HL-60 (cell line): Measurements from ENCODE around the gene PPP1R18.
"Not testable (repeated sequence)": the region's sequence is repeated elsewhere in the genome, so short reads cannot be mapped to it uniquely, and the experiment has no call there.

Experiments
- DNase-seq, 2 experiments: peaks; one replicate each; pipeline ENCODE4 v3.0.0-alpha.2; 2010 to 2020; ENCODE audit warnings: low read depth in 1 of 2, low spot score in 1 of 2
- H3K27ac ChIP-seq: fragments of 250-450 bp; sonication (Bioruptor Pico); replicated peaks from 2 replicates; pipeline ENCODE4 v1.5.1; 2020; ENCODE audit warnings: mild to moderate bottlenecking, moderate library complexity
- H3K27me3 ChIP-seq: fragments of 250-450 bp; sonication (Bioruptor Pico); 2 replicates; pipeline ENCODE4 v1.5.1; 2021; ENCODE audit warnings: mild to moderate bottlenecking, moderate library complexity; ENCODE audit not compliant: insufficient read depth, poor library complexity, severe bottlenecking
- H3K4me3 ChIP-seq: replicated peaks from 2 replicates; pipeline ENCODE4 v1.5.1; 2011; ENCODE audit warnings: mild to moderate bottlenecking, control low read depth, low read length; ENCODE audit not compliant: insufficient read depth
- GABPA ChIP-seq: IDR thresholded peaks from 2 replicates; pipeline ENCODE4 v1.6.1; 2012; ENCODE audit warnings: low read depth
- POLR2AphosphoS5 ChIP-seq: IDR thresholded peaks from 2 replicates; pipeline ENCODE4 v1.6.1; 2012; ENCODE audit warnings: low read depth
- REST ChIP-seq: IDR thresholded peaks from 2 replicates; pipeline ENCODE4 v1.6.1; 2012; ENCODE audit warnings: low read depth; ENCODE audit not compliant: insufficient replicate concordance
- SPI1 ChIP-seq: IDR thresholded peaks from 2 replicates; pipeline ENCODE4 v1.6.1; 2012; ENCODE audit warnings: low read depth, mild to moderate bottlenecking, borderline replicate concordance
- TF ChIP-seq, protein P1 (sequence below): IDR thresholded peaks from one replicate; pipeline ENCODE4 v1.5.1; 2011; ENCODE audit warnings: low read length, control low read depth, inconsistent platforms; ENCODE audit not compliant: insufficient read depth

Gene PPP1R18

DNA sequence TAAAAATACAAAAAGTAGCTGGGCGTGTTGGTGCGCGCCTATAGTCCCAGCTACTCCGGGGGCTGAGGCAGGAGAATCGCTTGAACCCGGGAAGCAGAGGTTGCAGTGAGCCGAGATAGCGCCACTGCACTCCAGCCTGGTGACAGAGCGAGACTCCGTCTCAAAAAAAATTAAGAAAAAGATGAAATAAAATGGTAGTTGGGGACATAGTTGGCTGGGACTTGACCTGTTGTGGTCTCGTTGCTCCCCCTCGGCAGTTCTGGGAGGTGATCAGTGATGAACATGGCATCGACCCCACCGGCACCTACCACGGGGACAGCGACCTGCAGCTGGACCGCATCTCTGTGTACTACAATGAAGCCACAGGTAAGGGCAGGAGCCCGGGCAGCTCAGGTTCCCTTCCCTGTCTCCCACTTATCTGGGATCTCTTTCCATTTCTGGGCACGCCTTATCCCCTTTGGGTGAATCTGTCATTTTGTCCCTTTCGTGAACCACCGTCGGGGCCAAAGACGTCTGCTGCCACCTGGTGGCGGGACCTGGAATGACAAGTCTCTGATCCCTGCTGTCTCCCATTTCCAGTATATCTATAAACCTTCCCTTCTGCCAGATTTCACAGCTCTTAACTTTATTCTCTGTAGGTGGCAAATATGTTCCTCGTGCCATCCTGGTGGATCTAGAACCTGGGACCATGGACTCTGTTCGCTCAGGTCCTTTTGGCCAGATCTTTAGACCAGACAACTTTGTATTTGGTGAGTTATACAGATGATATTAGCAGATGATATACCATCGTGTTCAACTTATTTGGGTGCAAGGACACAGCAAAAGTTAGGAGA lies 36.1 kb upstream of the PPP1R18 start:
- Histone ChIP-seq H3K4me3 (peak overlapping the region; percentile 97), H3K27me3 (no peaks in the 10 kb centered on the region), H3K27ac (peak overlapping the region; percentile 93)
- no peak for TF ChIP-seq SPI1
- peak; percentile 13; the same call in 1 of the 2 replicates for TF ChIP-seq POLR2AphosphoS5
- TF ChIP-seq GABPA: no peak
- peak; percentile 50 for TF ChIP-seq REST
- TF ChIP-seq, protein P1, sequence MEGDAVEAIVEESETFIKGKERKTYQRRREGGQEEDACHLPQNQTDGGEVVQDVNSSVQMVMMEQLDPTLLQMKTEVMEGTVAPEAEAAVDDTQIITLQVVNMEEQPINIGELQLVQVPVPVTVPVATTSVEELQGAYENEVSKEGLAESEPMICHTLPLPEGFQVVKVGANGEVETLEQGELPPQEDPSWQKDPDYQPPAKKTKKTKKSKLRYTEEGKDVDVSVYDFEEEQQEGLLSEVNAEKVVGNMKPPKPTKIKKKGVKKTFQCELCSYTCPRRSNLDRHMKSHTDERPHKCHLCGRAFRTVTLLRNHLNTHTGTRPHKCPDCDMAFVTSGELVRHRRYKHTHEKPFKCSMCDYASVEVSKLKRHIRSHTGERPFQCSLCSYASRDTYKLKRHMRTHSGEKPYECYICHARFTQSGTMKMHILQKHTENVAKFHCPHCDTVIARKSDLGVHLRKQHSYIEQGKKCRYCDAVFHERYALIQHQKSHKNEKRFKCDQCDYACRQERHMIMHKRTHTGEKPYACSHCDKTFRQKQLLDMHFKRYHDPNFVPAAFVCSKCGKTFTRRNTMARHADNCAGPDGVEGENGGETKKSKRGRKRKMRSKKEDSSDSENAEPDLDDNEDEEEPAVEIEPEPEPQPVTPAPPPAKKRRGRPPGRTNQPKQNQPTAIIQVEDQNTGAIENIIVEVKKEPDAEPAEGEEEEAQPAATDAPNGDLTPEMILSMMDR: peak; percentile 79
- DNase-seq: peak in 1 of 2 experiments; percentile 82

DNA sequence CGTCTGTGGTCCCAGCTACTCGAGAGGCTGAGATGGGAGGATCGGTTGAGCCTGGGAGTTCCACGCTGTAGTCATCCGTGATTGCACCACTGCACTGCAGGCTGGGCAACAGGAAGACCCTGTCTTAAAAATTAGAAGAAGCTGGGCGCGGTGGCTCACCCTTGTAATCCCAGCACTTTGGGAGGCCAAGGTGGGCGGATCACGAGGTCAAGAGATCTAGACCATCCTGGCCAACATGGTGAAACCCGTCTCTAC lies 35.5 kb upstream of the PPP1R18 start:
- not testable (repeated sequence) for H3K27me3 ChIP-seq
- peak in 1 of 2 experiments; percentile 58 for DNase-seq
- Histone ChIP-seq H3K4me3 (peak overlapping the region; percentile 97), H3K27ac (peak overlapping the region; percentile 93)

- peak overlapping the region; percentile 93 for H3K27ac ChIP-seq
- peak overlapping the region; percentile 97 for H3K4me3 ChIP-seq
Measured at GRCh38 chr6:30721198-30722024, 35.0 kb upstream of the PPP1R18 start.

More at GRCh38 chr6:30721198-30722024, 35.0 kb upstream of the PPP1R18 start:
- H3K27me3 ChIP-seq: no peaks in the 10 kb centered on the region
- DNase-seq: peak; percentile 86 to 87
- no peak for TF ChIP-seq GABPA
- TF ChIP-seq REST: no peak
- peak; percentile 87 for TF ChIP-seq SPI1
- TF ChIP-seq, protein P1: no peak
- peak; percentile 76 for TF ChIP-seq POLR2AphosphoS5
